ENCODE measurements around the gene AKR1D1.
"Not testable (repeated sequence)": the region's sequence is repeated elsewhere in the genome, so short reads cannot be mapped to it uniquely, and the experiment has no call there.

The AKR1D1 gene, protein sequence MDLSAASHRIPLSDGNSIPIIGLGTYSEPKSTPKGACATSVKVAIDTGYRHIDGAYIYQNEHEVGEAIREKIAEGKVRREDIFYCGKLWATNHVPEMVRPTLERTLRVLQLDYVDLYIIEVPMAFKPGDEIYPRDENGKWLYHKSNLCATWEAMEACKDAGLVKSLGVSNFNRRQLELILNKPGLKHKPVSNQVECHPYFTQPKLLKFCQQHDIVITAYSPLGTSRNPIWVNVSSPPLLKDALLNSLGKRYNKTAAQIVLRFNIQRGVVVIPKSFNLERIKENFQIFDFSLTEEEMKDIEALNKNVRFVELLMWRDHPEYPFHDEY

GRCh38 chr7:138076196-138076595, at the start of gene AKR1D1:
TSS of gene AKR1D1 (plus strand) at chr7:138076459. CDS start at chr7:138076519, 60 bp downstream.
- no peak for DNase-seq (ENCODE audit: low read depth)

GRCh38 chr7:138027100-138027499, 49.2 kb upstream of the AKR1D1 start:
- no peak for DNase-seq (ENCODE audit: low read depth)

GRCh38 chr7:138029126-138029525, 47.1 kb upstream of the AKR1D1 start:
- no peak for DNase-seq (ENCODE audit: low read depth)

DNA sequence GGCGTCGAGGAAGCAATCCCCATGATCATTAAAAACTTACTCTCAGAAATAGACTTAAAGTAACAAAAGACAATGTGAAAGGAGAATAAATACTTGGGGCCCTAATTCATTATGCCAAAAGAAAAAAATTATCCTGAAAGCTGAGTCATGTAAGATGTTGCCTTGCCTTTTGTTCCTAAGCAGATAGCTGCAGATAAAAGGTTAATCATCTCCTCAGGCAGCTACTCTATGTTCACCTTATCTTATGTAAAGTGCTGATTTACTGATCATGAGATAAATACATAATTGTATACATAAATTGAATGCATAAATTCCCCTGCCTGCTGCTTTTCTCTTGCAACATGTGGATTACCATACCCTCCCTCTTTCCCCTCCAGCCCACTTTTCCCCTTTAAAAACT, 46.3 kb upstream of the AKR1D1 start:
- DNase-seq (ENCODE audit: low read depth), result peak; percentile 64

GRCh38 chr7:138030679-138031351, 45.4 kb upstream of the AKR1D1 start:
- peak; percentile 46 for DNase-seq (ENCODE audit: low read depth)

GRCh38 chr7:138032186-138032585, 44.1 kb upstream of the AKR1D1 start:
- peak; percentile 10 for DNase-seq (ENCODE audit: low read depth)

DNA sequence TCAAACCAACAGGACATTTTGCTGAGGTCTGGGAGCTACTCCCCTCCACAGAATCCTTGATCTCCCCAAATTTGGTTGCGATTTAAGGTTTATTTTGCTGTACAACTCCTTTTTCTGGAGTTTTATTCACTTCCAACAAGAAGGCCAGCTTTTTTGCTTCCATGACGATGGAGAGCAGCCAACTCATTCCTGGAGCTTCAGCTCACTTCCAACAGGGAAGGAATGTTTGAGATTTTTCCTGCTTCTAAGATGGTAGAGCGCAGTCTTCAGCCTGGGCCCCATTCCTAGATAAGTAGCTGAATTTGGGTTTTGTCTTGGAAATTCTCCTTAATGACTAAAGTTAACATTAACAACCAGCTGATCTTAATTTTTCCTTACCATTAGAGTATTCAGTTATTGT, 43.5 kb upstream of the AKR1D1 start:
- peak; percentile 15 for DNase-seq (ENCODE audit: low read depth)

- DNase-seq (ENCODE audit: low read depth), result peak; percentile 2
Observed at GRCh38 chr7:138033241-138033640, 43.0 kb upstream of the AKR1D1 start.

DNA sequence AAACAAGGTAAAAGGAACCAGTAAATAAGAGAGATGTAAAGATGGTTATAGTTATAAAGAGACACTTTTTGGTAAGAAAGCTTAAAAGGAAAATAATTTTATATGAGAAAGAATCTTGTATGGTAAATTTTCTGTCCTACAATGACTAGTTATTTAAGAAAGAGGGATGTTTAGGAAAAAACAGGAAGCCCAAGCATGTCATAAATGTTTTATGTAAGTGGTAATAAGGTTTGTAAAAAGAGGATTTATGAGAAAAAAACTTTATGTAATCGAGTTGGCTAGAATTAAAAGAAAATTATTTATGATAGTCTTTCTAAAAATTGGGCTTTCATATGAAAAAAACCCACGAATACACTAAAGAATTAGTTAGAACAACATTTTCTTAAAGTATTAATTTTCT, 40.1 kb upstream of the AKR1D1 start:
- DNase-seq (ENCODE audit: low read depth), result no peak

DNA sequence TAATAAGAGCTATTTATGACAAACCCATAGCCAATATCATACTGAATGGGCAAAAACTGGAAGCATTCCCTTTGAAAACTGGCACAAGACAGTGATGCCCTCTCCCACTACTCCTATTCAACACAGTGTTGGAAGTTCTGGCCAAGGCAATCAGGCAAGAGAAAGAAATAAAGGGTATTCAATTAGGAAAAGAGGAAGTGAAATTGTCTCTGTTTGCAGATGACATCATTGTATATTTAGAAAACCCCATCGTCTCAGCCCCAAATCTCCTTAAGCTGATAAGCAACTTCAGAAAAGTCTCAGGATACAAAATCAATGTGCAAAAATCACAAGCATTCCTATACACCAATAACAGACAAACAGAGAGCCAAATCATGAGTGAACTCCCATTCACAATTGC, 36.2 kb upstream of the AKR1D1 start:
- DNase-seq (ENCODE audit: low read depth), result not testable (repeated sequence)

- DNase-seq (ENCODE audit: low read depth), result no peak
Observed at GRCh38 chr7:138044897-138045296, 31.4 kb upstream of the AKR1D1 start.

DNA sequence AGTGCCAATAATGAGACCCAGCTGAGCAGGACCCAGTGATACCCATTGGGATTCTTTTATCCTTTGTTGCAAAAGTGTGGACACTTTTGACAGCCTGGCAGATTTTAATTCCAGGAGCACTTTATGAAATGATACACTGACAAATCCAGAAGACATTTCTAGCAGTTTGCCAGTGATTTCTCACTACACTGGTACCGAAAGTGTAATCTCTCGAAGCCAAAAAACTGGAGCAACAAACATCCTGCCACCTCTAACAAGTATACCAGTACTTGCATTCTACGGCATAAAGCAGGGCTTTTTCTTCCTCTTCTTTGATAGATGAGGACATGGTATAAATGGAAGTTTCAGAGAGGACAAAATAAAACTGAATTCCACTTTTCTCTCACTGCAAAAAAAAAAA, 28.4 kb upstream of the AKR1D1 start:
- DNase-seq (ENCODE audit: low read depth), result no peak

- no peak for DNase-seq (ENCODE audit: low read depth)
Observed at GRCh38 chr7:138049505-138050116, 26.6 kb upstream of the AKR1D1 start.

DNA sequence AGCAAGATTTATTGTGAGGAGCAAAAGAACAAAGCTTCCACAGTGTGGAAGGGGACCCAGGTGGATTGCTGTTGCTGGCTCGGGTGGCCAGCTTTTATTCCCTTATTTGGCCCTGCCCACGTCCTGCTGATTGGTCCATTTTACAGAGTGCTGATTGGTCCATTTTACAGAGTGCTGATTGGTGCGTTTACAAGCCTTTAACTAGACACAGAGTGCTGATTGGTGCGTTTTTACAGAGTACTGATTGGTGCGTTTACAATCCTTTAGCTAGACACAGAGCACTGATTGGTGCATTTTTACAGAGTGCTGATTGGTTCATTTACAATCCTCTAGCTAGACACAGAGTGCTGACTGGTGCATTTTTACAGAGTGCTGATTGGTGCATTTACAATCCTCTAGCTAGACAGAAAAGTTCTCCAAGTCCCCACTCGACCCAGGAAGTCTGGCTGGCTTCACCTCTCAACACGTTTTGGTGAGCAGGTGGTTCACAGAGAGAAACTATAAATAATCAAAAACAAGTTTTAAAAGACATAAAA, 24.5 kb upstream of the AKR1D1 start:
- DNase-seq (ENCODE audit: low read depth), result not testable (repeated sequence)

GRCh38 chr7:138052696-138053095, 23.6 kb upstream of the AKR1D1 start:
- no peak for DNase-seq (ENCODE audit: low read depth)

- DNase-seq (ENCODE audit: low read depth), result not testable (repeated sequence)
Observed at GRCh38 chr7:138055698-138056097, 20.6 kb upstream of the AKR1D1 start.

DNA sequence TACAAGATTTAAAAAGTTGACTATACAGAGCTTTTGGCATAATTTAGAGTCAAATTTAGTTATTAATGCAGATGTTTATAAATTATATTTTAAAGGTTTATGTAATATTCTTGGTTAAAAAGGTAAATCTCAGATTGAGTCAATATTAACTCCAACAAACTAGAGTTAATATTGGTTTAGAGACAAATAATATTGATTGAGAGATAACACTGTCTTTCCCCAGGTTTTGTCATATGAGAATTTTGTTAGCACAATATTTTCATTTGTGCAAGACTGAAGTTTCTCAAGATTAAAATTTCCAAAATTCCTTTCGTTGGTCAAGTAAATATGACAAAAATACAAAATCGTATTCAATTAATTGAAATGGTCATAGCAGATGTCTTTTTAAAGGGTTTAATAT, 12.9 kb upstream of the AKR1D1 start:
- DNase-seq (ENCODE audit: low read depth), result no peak

- DNase-seq (ENCODE audit: low read depth), result peak; percentile 90
Observed at GRCh38 chr7:138064856-138065357, 11.4 kb upstream of the AKR1D1 start.

- no peak for DNase-seq (ENCODE audit: low read depth)
Observed at GRCh38 chr7:138065827-138066226, 10.4 kb upstream of the AKR1D1 start.

DNA sequence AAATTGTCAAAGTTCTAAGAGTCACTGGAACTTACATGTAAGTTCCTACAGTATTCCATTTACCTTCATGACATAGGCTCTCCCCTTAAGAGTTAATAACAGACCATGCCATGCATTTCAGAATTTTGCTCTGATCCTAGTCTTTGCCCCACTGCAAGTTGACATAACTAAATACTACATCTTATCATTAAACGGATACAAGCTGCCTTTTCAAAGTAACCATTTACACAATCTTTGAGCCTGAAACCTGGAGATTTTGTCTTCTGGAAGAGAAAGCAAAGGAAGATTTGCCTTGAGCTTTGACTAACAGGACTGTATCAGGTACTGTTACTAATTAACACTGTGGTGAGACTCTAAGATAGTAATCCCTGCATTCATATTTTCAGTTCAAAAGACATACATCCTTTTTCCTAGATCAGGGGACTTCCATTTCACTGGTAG, 9.3 kb upstream of the AKR1D1 start:
- DNase-seq (ENCODE audit: low read depth), result no peak

DNA sequence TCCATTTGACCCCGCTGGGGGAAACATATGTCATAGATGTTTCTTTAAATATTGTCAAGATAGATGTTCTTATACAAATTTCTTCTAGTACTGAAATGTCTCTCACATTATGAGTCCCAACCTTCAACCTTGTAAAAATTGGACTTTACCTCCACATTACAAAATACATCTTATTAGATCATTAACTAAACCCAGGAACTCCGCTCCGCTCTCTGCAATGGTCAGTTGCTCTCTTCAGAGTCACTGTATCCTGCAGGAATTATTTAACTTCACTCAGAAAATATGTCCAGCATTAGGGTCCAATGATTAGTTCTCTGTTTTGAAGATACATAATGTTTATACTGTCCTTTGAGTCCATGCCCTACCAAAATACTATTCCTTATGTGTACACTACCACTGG, 8.5 kb upstream of the AKR1D1 start:
- DNase-seq (ENCODE audit: low read depth), result no peak

DNA sequence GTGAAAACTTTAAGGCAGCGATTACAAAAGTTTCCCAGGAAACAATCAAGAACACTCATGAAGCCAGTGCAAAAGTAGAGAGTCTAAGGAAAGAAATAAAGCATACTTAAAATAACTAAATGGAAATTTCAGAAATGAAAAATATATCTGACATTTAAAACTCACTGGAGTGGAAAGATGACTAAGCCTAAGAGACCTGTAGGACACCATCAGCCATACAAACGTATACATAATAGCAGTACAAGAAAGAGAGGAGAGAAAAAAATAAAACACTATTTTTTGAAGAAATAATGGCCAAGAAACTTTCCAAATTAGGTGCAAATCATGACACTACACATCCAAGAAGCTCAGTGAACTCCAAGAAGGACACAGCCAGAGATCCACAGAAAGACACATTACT, 5.4 kb upstream of the AKR1D1 start:
- no peak for DNase-seq (ENCODE audit: low read depth)

DNA sequence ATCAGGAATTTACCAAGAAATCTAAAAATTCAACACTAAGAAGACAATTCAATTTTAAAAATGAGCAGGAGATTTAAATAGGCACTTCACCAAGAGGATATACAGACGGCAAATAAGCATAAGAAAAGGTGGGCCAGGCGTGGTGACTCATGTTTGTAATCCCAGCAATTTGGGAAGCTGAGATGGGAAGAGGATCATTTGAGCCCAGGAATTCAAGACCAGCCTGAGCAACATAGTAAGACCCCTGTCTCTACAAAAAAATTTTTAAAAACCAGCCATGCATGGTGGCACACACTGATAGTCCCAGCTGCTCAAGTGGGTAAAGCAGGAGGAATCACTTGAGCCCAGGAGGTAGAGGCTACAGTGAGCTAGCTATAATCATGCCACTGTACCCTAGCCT, 3.5 kb upstream of the AKR1D1 start:
- no peak for DNase-seq (ENCODE audit: low read depth)
